GM19438 (cell line): ENCODE data around the gene SETD6.

Source experiments
- ATAC-seq: cut with Tn5 transposase; IDR thresholded peaks from one replicate; pipeline ENCODE4 v1.9.1; 2021; ENCODE audit warnings: low read depth; ENCODE audit not compliant: unreplicated experiment

SETD6 gene

GRCh38 chr16:58507963-58508670 lies 7.2 kb upstream of the SETD6 start:
- no peak for ATAC-seq

GRCh38 chr16:58508671-58509251 lies 6.6 kb upstream of the SETD6 start:
- ATAC-seq, result no peak

DNA sequence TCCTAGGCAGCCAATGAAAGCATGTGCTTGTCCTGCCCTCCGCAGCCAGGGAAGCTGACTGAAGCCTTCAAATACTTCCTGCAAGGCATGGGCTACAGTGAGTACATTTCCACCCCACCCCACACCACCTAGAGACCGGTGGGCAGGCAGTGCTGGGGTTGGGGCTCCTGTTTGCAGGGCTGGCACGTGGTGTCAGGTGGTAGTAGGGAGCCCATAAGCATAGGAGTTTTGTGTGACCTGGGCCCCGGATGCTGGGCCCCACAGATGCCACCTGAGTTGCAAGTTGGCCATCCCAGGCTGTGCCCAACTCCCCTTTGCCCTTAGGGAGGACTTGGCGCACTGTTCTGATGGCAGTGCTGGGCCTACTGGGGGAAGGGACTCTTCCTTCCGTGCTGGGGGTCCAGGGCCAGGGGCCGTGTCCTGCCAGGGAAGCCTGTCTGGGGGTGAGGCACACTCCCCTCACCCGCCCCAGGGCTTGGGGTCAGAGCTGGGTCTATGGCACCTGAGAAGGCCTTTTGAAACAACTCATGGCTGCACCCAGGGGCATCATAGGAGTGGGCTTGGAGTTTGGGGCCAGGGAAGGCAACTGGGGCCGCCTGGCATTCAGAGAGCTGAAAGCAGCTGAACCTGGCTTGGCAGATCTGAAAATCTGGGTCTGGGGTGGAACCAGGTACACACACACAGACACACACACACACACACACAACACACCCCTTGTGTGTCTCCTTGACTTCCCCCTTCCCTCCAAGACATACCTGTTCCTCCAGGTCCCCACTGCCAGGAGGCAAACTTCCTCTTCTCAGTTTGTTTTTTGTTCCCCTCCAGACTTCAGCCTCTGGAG lies 5.8 kb upstream of the SETD6 start:
- ATAC-seq, result no peak

DNA sequence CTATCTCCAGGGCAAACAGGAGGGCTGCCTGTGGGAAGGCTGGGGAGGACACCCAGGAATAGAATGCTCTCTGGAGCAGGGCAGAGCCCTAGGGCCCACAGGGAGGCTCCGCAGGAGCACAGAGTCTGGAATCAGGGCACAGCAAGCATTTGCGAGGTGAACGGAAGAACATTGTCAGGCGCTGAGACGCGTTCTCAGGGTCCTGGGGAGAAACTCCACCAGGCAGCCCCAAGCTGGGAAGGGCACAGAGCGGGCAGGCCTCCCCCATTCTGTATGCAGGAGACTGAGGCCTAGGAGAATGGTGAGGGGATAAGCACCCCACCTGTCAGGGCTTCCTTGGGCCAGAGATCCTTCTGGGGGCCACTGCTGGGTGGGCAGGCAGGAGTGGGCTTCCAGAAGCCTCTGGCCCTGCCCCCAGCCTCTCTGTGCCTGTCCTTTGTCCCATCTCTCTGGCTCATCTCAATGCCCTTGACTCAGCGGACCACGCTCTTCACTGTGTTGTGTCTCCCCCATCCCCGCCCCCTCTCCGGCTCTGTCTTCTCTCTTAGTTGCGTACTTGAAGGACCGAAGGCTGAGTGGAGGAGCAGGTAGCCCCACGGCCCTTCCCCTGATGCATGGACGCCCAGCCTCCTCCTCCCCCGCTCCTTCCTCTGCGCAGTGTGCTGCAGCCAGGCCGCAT lies 5.1 kb upstream of the SETD6 start:
- ATAC-seq, result no peak

- no peak for ATAC-seq
These were observed 4.3 kb upstream of the SETD6 start for GRCh38 chr16:58510776-58511628.

DNA sequence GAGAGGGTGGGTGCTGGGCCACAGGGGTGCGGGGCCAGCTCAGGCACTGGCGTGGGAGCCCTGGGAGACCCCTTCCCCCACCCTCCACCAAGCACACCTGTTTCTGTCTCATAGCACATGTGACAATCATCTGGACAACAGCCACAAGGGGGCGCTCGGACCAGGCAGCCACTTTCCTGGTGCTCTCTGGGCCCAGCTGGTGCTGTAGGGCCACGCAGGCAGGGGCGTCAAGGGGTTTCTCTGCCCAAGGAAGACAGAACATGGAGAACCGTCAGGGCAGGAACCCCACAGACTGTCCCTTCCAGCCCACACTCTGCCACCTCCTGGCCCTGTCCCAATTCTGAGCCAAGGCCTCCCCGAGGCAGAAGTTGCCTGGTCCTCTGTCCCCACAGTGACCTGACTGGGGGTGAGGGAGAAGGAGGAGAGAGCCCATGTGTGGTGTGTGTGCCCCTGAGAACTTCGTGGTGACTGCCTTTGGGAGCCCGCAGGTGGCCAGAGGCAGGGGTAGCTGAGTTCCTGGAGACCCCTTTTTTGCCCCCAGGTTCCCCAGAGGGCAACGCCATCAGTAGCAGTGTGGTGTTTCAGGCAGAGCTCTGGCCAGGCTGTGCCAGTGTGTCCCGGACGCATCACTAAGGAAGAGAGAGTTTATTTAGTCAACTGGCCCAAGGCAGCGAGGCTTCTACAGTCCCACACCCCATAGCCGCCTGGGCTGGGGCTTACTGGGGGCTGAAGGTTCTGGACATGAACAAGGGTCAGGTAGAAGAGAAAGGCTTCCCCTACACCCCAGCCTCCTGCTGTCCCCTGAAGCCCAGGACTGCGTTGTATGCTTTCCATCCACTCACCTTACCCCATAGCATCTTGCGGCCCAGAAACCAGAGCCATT lies 3.1 kb upstream of the SETD6 start:
- ATAC-seq, result no peak

DNA sequence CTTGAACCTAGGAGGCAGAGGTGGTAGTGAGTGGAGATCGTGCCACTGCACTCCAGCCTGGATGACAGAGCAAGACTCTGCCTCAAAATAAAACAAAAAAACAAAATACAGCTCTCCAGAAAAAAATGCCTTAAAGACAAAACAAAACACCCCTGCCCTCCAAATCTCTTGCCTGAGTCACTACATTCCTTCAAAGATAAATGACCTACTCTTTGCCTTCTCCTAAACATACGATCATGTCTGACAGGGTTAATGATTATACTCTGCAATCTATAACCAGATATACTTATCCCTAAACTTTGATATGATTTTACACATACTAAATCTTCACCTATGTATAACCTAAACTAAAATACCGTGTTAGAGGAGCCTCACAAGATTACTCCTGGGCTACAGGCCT lies 1.4 kb upstream of the SETD6 start:
- ATAC-seq, result no peak

DNA sequence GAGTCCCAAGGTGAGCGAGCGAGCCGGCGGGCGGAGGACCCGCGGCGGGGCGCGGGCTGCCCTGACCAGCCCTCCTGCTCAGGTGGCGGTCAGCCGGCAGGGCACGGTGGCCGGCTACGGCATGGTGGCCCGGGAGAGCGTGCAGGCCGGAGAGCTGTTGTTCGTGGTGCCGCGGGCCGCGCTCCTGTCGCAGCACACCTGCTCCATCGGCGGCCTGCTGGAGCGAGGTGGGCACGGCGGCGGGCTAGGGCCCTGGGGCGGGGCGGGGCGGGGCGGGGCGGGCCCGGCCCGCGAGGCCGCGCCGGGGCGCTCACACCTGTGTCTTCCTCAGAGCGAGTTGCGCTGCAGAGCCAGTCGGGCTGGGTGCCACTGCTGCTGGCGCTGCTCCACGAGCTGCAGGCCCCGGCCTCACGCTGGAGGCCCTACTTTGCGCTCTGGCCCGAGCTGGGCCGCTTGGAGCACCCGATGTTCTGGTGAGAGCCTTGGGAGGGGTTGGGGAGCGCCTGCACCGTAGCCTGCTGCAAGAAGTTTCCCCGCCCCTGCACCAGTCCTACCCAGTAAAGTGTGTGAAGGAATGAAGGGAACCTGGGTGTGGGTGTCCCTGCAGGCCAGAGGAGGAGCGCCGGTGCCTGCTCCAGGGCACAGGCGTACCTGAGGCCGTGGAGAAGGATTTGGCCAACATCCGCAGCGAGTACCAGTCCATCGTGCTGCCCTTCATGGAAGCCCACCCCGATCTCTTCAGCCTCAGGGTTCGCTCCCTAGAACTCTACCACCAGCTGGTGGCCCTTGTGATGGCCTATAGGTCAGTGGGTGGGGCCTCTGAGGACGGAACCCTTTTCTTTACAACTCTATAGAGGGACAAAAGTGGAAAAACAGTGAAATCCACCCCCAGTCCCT lies 802 bp downstream of the SETD6 start:
- peak; percentile 33 for ATAC-seq

DNA sequence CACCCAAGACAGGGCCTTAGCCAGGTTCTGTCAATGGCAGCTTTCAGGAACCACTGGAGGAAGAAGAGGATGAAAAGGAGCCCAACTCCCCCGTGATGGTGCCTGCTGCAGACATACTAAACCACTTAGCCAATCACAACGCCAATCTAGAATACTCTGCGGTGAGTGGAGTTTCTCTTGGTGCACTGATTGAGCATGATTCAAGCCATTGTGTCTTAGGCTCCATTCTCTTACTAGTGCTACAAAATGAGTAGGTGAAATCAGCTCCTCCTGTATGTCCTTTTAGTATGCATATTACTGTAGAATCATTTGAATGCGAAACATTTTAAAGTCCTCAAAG lies 1.4 kb downstream of the SETD6 start:
- no peak for ATAC-seq

GRCh38 chr16:58518083-58518979 lies 3.0 kb downstream of the SETD6 start:
- ATAC-seq, result peak; percentile 31

DNA sequence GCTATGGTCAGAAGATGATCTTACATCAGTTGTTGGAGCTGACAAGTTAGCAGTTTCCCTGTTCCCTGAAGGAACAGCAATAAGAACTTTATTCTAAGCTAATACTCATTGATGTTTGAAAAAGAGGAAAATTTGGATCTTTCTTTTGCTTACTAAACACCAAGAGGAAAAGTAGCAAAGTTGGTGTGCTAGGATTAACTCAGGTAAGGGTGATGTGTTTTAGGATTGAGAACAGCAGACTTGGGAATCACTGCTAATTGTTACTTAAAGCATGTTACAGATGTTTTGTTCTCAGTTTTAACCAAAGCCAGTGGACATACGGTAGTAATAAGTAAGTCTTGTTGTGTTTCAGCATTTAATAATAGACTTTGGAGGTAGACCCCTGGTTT lies 3.7 kb downstream of the SETD6 start:
- ATAC-seq, result no peak

- no peak for ATAC-seq
These were observed 4.4 kb downstream of the SETD6 start for GRCh38 chr16:58519707-58520106.

- no peak for ATAC-seq
These were observed 14.9 kb downstream of the SETD6 start for GRCh38 chr16:58530179-58530578.

GRCh38 chr16:58532414-58532813 lies 17.1 kb downstream of the SETD6 start:
- ATAC-seq, result no peak

DNA sequence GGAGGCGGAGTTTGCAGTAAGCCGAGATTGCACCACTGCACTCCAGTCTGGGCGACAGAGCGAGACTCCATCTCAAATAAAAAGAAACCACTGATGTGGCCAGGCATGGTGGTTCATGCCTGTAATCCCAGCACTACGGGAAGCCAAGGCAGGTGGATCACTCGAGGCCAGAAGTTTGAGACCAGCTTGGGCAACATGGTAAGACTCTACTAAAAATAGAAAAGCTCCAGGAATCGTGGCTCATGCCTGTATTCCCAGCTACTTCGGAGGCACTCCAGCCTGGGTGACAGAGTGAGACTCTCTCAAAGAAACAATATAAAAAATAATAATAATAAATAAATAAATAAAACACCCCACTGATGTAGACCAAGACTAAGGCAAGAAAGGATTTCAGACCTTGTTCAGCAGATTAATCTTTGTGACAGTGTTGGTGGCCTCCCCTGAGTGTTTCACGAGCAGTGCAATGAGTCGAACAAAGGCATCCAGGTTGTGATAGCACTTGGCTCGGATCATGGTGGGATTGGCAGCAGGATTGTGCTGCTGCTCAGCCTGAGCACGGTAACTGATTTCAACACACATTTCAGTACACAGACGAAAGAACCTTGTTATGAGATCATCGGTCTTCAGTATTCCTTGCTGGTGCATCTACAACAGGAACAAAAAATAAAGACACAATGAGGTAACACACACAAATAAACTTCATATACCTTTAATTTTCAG lies 18.6 kb downstream of the SETD6 start:
- ATAC-seq, result no peak

GRCh38 chr16:58535100-58535499 lies 19.8 kb downstream of the SETD6 start:
- no peak for ATAC-seq

DNA sequence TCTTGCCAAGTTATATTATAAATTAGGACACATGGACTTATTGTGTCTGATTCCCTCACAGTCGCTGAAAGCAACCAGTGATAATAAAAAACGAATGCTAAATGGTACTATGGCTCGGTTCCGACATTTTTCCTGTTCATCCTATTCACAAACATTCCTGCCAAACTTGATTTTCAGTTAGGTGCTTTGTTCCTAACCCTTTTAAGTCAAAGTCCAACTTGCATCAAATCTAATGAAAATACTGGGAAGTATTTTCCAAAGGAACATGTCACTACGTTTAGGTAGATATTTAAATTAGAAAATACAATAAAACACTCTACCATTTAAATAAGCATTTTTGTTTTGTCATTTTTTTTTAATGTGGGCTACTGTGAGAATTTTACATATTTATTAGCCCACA lies 21.0 kb downstream of the SETD6 start:
- no peak for ATAC-seq
